GM12878 (cell line): ENCODE measurements around the gene DUS1L. TPM values are rescaled to one million over a fixed set of nuclear protein-coding genes. Genes with fewer than 3 reads are reported as not detected.
A peak's percentile ranks its signal among the peaks of the same experiment; 100 is the strongest.

ENCODE experiments used
- ASH2L ChIP-seq: fragments of 300-600, 200-600 bp; sonication (generic); IDR thresholded peaks from 2 replicates; pipeline ENCODE4 v1.6.1; 2017; ENCODE audit warnings: low read depth, mild to moderate bottlenecking, borderline replicate concordance
- BHLHE40 ChIP-seq, 2 experiments: fragments of 450-650 bp in 1 of 2; IDR thresholded peaks; 2 replicates each; pipeline ENCODE4 v1.6.1; 2011 to 2017; ENCODE audit warnings: low read depth in 2 of 2, borderline replicate concordance in 1 of 2, improper control_type of control experiment in 1 of 2, low read length in 1 of 2, mild to moderate bottlenecking in 1 of 2
- BMI1 ChIP-seq: fragments of 450-650 bp; IDR thresholded peaks from 2 replicates; pipeline ENCODE4 v1.6.1; 2016; ENCODE audit warnings: mild to moderate bottlenecking, moderate library complexity, borderline replicate concordance
- CEBPB ChIP-seq, 2 experiments: fragments of 150-350 bp in 1 of 2; IDR thresholded peaks; 2 replicates each; pipeline ENCODE4 v1.6.1; 2012 to 2014; ENCODE audit warnings: low read depth in 2 of 2, low read length in 2 of 2, borderline replicate concordance in 1 of 2, inconsistent platforms in 1 of 2
- ESRRA ChIP-seq: IDR thresholded peaks from 2 replicates; pipeline ENCODE4 v1.6.1; 2012; ENCODE audit warnings: mild to moderate bottlenecking, low read length, improper control_type of control experiment
- EZH2 ChIP-seq: IDR thresholded peaks from 2 replicates; pipeline ENCODE4 v1.6.1; 2012; ENCODE audit warnings: low read depth, mild to moderate bottlenecking, control low read depth, inconsistent platforms, low read length, borderline replicate concordance; ENCODE audit not compliant: control insufficient read depth
- MEF2A ChIP-seq: IDR thresholded peaks from 2 replicates; pipeline ENCODE4 v1.6.1; 2011; ENCODE audit warnings: low read depth, mild to moderate bottlenecking, low read length, moderate library complexity; ENCODE audit not compliant: insufficient read depth
- NR2C1 ChIP-seq: fragments of 450-650 bp; IDR thresholded peaks from 2 replicates; pipeline ENCODE4 v1.6.1; 2017; ENCODE audit warnings: antibody characterized with exemption, mild to moderate bottlenecking, moderate library complexity
- NR2C2 ChIP-seq: IDR thresholded peaks from 2 replicates; pipeline ENCODE4 v1.6.1; 2011; ENCODE audit warnings: borderline replicate concordance, low read depth; ENCODE audit not compliant: control insufficient read depth, insufficient read length
- POU2F2 ChIP-seq: IDR thresholded peaks from 3 replicates; pipeline ENCODE4 v1.6.1; 2011; ENCODE audit warnings: low read depth, mild to moderate bottlenecking, low read length, borderline replicate concordance
- SIN3A ChIP-seq: IDR thresholded peaks from 2 replicates; pipeline ENCODE4 v1.6.1; 2012; ENCODE audit warnings: low read depth, low read length, improper control_type of control experiment
- SIX5 ChIP-seq: IDR thresholded peaks from 2 replicates; pipeline ENCODE4 v1.6.1; 2011; ENCODE audit warnings: mild to moderate bottlenecking, low read depth, low read length, moderate library complexity; ENCODE audit not compliant: severe bottlenecking
- SPI1 ChIP-seq: IDR thresholded peaks from 2 replicates; pipeline ENCODE4 v1.6.1; 2011; ENCODE audit warnings: low read depth, mild to moderate bottlenecking, low read length, moderate library complexity, borderline replicate concordance; ENCODE audit not compliant: insufficient read depth
- SUZ12 ChIP-seq: fragments of 200-600 bp; sonication (generic); IDR thresholded peaks from one replicate; pipeline ENCODE4 v1.6.1; 2018; ENCODE audit warnings: antibody characterized with exemption, mild to moderate bottlenecking; ENCODE audit not compliant: unreplicated experiment
- TBL1XR1 ChIP-seq: IDR thresholded peaks from 2 replicates; pipeline ENCODE4 v1.6.1; 2012; ENCODE audit warnings: low read depth, low read length, improper control_type of control experiment
- ZZZ3 ChIP-seq: IDR thresholded peaks from 2 replicates; pipeline ENCODE4 v1.6.1; 2011; ENCODE audit warnings: low read depth; ENCODE audit not compliant: control insufficient read depth, insufficient read length
- polyA plus RNA-seq, 11 experiments: library from polyadenylated mRNA; depleted of rRNA in 4 of 11; unstranded in 6 of 11; stranded (reverse) in 5 of 11; fragments of >200 nt; fragmentation: Nextera tagmentation in 4 of 11; fragmentation: Illumina TruSeq in 1 of 11; extraction: Ambion mirVana in 4 of 11; extraction: Trizol in 1 of 11; gene quantifications; 1 replicate in 1 of 11; 2 replicates in 10 of 11; pipeline versions ENCODE4 v1.2.1 to v1.2.3, GENCODE V29; 2011 to 2016; ENCODE audit warnings: inconsistent platforms in 2 of 11, missing spikeins in 2 of 11, low read depth in 1 of 11
- total RNA-seq, 4 experiments: library from RNA; depleted of rRNA in 3 of 4; stranded (reverse); fragments of >200 nt in 3 of 4; fragmentation: Illumina TruSeq in 1 of 4; extraction: Trizol in 1 of 4; gene quantifications; 2 replicates each; pipeline versions ENCODE4 v1.2.1 to v1.2.3, GENCODE V29; 2013 to 2021
- TF ChIP-seq, protein P1 (sequence below): fragments of 450-650 bp; IDR thresholded peaks from 2 replicates; pipeline ENCODE4 v1.6.1; 2014; ENCODE audit warnings: mild to moderate bottlenecking
- TF ChIP-seq, protein P2 (sequence below): fragments of 450-650 bp; IDR thresholded peaks from 2 replicates; pipeline ENCODE4 v1.6.1; 2017; ENCODE audit warnings: antibody characterized with exemption, mild to moderate bottlenecking, moderate library complexity
- TF ChIP-seq, protein P3 (sequence below): IDR thresholded peaks from 2 replicates; pipeline ENCODE4 v1.6.1; 2012; ENCODE audit warnings: improper control_type of control experiment, low read depth, low read length; ENCODE audit not compliant: insufficient replicate concordance

DUS1L gene
- total and polyA plus RNA-seq, 10 of the 15 experiments (the other 5 are each of a cell fraction or from before 2014, with no cell fraction given), result 6.1 to 157 (median 44.5) TPM

DNA sequence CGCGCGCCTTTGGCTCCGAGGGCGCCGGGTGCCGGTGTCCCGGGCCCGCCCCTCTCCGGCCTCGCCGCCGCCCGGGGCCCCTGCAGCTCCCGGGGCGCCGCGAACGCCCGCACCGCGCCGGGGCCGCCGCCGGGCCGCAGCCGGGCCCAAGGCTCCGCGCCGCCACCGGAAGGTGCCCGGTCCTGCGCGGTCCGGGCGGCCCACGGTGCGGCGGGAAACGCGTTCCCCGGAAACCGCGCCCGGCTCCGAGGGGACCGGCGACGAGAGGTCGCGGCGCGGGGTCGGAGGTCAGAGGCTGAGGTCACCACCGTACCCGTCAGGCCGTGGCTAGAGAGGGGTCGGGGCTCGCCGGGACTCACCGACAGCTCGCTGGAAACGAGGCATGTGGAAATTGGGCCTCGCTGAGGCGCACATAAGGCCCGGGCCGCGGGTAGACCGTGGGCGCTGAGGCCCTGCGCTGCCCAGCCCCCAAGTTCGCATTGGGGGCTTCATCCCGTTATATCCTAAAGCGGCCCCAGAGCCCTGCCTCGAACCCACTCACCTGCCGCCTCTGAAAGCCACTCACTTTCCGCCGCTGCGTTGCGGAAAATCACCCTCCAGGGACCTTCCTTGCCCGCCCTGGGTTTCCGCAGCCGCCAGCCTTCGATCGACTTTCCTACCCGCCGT is at the start of gene DUS1L (continued):
- TF ChIP-seq MEF2A (peak; percentile 78; the same call in 1 of the 2 replicates), BHLHE40 (IDR thresholded peaks at IDR 0.05; ENCODE audit: borderline replicate concordance in 1 of 2, low read depth in 2 of 2, low read length in 1 of 2) (peak; percentile 7 to 66; a peak in 2 of 4 replicates), BMI1 (no peak), CEBPB (IDR thresholded peaks at IDR 0.05; ENCODE audit: borderline replicate concordance in 1 of 2, low read depth in 2 of 2, low read length in 2 of 2) (no peak), NR2C1 (peak; percentile 100), TBL1XR1 (peak; percentile 92), SPI1 (no peak), ESRRA (peak; percentile 89), POU2F2 (peak; percentile 87; the same call in 2 of the 3 replicates), NR2C2 (peak; percentile 83), SIN3A (0 out of 2 replicates have a peak, but pooled peaks have one; percentile 22), SUZ12 (no peak), SIX5 (peak; percentile 75), EZH2 (no peak), ASH2L (peak; percentile 71; the same call in 1 of the 2 replicates), ZZZ3 (peak; percentile 73)
- TF ChIP-seq, protein P1, sequence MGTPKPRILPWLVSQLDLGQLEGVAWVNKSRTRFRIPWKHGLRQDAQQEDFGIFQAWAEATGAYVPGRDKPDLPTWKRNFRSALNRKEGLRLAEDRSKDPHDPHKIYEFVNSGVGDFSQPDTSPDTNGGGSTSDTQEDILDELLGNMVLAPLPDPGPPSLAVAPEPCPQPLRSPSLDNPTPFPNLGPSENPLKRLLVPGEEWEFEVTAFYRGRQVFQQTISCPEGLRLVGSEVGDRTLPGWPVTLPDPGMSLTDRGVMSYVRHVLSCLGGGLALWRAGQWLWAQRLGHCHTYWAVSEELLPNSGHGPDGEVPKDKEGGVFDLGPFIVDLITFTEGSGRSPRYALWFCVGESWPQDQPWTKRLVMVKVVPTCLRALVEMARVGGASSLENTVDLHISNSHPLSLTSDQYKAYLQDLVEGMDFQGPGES, result 0 out of 2 replicates have a peak, but pooled peaks have one; percentile 27
- TF ChIP-seq, protein P2, sequence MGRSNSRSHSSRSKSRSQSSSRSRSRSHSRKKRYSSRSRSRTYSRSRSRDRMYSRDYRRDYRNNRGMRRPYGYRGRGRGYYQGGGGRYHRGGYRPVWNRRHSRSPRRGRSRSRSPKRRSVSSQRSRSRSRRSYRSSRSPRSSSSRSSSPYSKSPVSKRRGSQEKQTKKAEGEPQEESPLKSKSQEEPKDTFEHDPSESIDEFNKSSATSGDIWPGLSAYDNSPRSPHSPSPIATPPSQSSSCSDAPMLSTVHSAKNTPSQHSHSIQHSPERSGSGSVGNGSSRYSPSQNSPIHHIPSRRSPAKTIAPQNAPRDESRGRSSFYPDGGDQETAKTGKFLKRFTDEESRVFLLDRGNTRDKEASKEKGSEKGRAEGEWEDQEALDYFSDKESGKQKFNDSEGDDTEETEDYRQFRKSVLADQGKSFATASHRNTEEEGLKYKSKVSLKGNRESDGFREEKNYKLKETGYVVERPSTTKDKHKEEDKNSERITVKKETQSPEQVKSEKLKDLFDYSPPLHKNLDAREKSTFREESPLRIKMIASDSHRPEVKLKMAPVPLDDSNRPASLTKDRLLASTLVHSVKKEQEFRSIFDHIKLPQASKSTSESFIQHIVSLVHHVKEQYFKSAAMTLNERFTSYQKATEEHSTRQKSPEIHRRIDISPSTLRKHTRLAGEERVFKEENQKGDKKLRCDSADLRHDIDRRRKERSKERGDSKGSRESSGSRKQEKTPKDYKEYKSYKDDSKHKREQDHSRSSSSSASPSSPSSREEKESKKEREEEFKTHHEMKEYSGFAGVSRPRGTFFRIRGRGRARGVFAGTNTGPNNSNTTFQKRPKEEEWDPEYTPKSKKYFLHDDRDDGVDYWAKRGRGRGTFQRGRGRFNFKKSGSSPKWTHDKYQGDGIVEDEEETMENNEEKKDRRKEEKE, result no peak
- TF ChIP-seq, protein P3, sequence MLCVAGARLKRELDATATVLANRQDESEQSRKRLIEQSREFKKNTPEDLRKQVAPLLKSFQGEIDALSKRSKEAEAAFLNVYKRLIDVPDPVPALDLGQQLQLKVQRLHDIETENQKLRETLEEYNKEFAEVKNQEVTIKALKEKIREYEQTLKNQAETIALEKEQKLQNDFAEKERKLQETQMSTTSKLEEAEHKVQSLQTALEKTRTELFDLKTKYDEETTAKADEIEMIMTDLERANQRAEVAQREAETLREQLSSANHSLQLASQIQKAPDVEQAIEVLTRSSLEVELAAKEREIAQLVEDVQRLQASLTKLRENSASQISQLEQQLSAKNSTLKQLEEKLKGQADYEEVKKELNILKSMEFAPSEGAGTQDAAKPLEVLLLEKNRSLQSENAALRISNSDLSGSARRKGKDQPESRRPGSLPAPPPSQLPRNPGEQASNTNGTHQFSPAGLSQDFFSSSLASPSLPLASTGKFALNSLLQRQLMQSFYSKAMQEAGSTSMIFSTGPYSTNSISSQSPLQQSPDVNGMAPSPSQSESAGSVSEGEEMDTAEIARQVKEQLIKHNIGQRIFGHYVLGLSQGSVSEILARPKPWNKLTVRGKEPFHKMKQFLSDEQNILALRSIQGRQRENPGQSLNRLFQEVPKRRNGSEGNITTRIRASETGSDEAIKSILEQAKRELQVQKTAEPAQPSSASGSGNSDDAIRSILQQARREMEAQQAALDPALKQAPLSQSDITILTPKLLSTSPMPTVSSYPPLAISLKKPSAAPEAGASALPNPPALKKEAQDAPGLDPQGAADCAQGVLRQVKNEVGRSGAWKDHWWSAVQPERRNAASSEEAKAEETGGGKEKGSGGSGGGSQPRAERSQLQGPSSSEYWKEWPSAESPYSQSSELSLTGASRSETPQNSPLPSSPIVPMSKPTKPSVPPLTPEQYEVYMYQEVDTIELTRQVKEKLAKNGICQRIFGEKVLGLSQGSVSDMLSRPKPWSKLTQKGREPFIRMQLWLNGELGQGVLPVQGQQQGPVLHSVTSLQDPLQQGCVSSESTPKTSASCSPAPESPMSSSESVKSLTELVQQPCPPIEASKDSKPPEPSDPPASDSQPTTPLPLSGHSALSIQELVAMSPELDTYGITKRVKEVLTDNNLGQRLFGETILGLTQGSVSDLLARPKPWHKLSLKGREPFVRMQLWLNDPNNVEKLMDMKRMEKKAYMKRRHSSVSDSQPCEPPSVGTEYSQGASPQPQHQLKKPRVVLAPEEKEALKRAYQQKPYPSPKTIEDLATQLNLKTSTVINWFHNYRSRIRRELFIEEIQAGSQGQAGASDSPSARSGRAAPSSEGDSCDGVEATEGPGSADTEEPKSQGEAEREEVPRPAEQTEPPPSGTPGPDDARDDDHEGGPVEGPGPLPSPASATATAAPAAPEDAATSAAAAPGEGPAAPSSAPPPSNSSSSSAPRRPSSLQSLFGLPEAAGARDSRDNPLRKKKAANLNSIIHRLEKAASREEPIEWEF, result no peak
